Measurements from ENCODE around the gene ACAP3.
A peak's percentile ranks its signal among the peaks of the same experiment; 100 is the strongest.

The ACAP3 gene

GRCh38 chr1:1340791-1341548, 33.2 kb upstream of the ACAP3 start:
- DNase-seq (ENCODE audit: low spot score) = no peak
- no peak overlapping the region for H2BK15ac ChIP-seq (ENCODE audit: low read length)
- peak overlapping the region; percentile 78 for H3K14ac ChIP-seq (ENCODE audit: low read length)
- peak overlapping the region; percentile 22 for H4K91ac ChIP-seq (ENCODE audit: low read depth, low read length, poor library complexity)
- H3K36me3 ChIP-seq (replicated peaks in 1 of 2; ENCODE audit: control insufficient read depth in 2 of 2, insufficient read depth in 2 of 2, low read length in 2 of 2) = peaks cover 26 to 50% of the 10 kb centered on the region in 2 donors
- peaks cover 23% of the 10 kb centered on the region for H3K79me1 ChIP-seq (ENCODE audit: low read depth, low read length)
- peaks cover 0 to 9% of the 10 kb centered on the region in 2 donors for H3K9me3 ChIP-seq (replicated peaks in 1 of 2; ENCODE audit: control insufficient read depth in 2 of 2, insufficient read depth in 1 of 2, low read depth in 1 of 2, low read length in 2 of 2)
- peak overlapping the region in 1 of 2 donors; percentile 59 for H3K4me3 ChIP-seq (ENCODE audit: low read length in 2 of 2)
- H2AFZ ChIP-seq (ENCODE audit: low read length) = no peak overlapping the region
- WGBS, 2 donors (ENCODE audit: extremely low coverage in 2 of 2, insufficient read length in 2 of 2, insufficient replicate concordance in 1 of 2) = no CpG with 5 or more reads among the region's 36 CpGs
- no peak overlapping the region for H3K4ac ChIP-seq (ENCODE audit: low read length)
- no peak overlapping the region for H2BK120ac ChIP-seq (ENCODE audit: low read depth, low read length)
- no peak overlapping the region for H4K8ac ChIP-seq (ENCODE audit: low read depth, low read length)
- no peak overlapping the region for H3K27ac ChIP-seq (replicated peaks; ENCODE audit: low read length)
- peak overlapping the region; percentile 75 for H3K23ac ChIP-seq (ENCODE audit: low read depth, low read length, poor library complexity)
- peak overlapping the region; percentile 39 for H2BK5ac ChIP-seq (ENCODE audit: low read length)
- H2BK12ac ChIP-seq (ENCODE audit: low read length) = no peak overlapping the region
- H2AK5ac ChIP-seq (ENCODE audit: low read depth, low read length) = no peak overlapping the region
- peaks cover 0 to 3% of the 10 kb centered on the region in 2 donors for H3K4me1 ChIP-seq (ENCODE audit: control insufficient read depth in 2 of 2, insufficient read depth in 1 of 2, low read depth in 1 of 2, low read length in 2 of 2)
- H3K27me3 ChIP-seq (ENCODE audit: control insufficient read depth in 3 of 3, insufficient read depth in 3 of 3, low read depth in 1 of 3, low read length in 3 of 3) = no peaks in the 10 kb centered on the region
- peak overlapping the region; percentile 19 for H3K18ac ChIP-seq (ENCODE audit: low read length)
- no peak overlapping the region for H3K4me2 ChIP-seq (ENCODE audit: insufficient read depth, low read length, poor library complexity, severe bottlenecking)
- H3K9ac ChIP-seq (ENCODE audit: low read depth, low read length, poor library complexity) = peak overlapping the region; percentile 53

GRCh38 chr1:1340185-1340584, 32.5 kb upstream of the ACAP3 start:
- Histone ChIP-seq H2BK15ac (ENCODE audit: low read length) (no peak overlapping the region), H2BK120ac (ENCODE audit: low read depth, low read length) (no peak overlapping the region), H3K27me3 (ENCODE audit: control insufficient read depth in 3 of 3, insufficient read depth in 3 of 3, low read depth in 1 of 3, low read length in 3 of 3) (no peaks in the 10 kb centered on the region), H2AK5ac (ENCODE audit: low read depth, low read length) (no peak overlapping the region), H4K91ac (ENCODE audit: low read depth, low read length, poor library complexity) (peak overlapping the region; percentile 22), H2AFZ (ENCODE audit: low read length) (no peak overlapping the region), H3K14ac (ENCODE audit: low read length) (no peak overlapping the region), H3K18ac (ENCODE audit: low read length) (no peak overlapping the region), H3K4me1 (ENCODE audit: control insufficient read depth in 2 of 2, insufficient read depth in 1 of 2, low read depth in 1 of 2, low read length in 2 of 2) (peaks cover 0 to 3% of the 10 kb centered on the region in 2 donors), H3K27ac (replicated peaks; ENCODE audit: low read length) (no peak overlapping the region), H3K36me3 (replicated peaks in 1 of 2; ENCODE audit: control insufficient read depth in 2 of 2, insufficient read depth in 2 of 2, low read length in 2 of 2) (peaks cover 27 to 52% of the 10 kb centered on the region in 2 donors), H4K8ac (ENCODE audit: low read depth, low read length) (no peak overlapping the region), H3K4me2 (ENCODE audit: insufficient read depth, low read length, poor library complexity, severe bottlenecking) (no peak overlapping the region), H3K9me3 (replicated peaks in 1 of 2; ENCODE audit: control insufficient read depth in 2 of 2, insufficient read depth in 1 of 2, low read depth in 1 of 2, low read length in 2 of 2) (peaks cover 0 to 9% of the 10 kb centered on the region in 2 donors), H3K4me3 (ENCODE audit: low read length in 2 of 2) (no peak overlapping the region), H3K9ac (ENCODE audit: low read depth, low read length, poor library complexity) (peak overlapping the region; percentile 44), H2BK12ac (ENCODE audit: low read length) (no peak overlapping the region), H3K79me1 (ENCODE audit: low read depth, low read length) (peaks cover 19% of the 10 kb centered on the region), H3K4ac (ENCODE audit: low read length) (no peak overlapping the region), H2BK5ac (ENCODE audit: low read length) (no peak overlapping the region), H3K23ac (ENCODE audit: low read depth, low read length, poor library complexity) (no peak overlapping the region)
- no peak for DNase-seq (ENCODE audit: low spot score)
- WGBS, 2 donors (ENCODE audit: extremely low coverage in 2 of 2, insufficient read length in 2 of 2, insufficient replicate concordance in 1 of 2) = no CpG with 5 or more reads among the region's 23 CpGs

- Histone ChIP-seq H3K9me3 (replicated peaks in 1 of 2; ENCODE audit: control insufficient read depth in 2 of 2, insufficient read depth in 1 of 2, low read depth in 1 of 2, low read length in 2 of 2) (peaks cover 0 to 9% of the 10 kb centered on the region in 2 donors), H2AK5ac (ENCODE audit: low read depth, low read length) (no peak overlapping the region), H2BK5ac (ENCODE audit: low read length) (no peak overlapping the region), H2BK120ac (ENCODE audit: low read depth, low read length) (no peak overlapping the region), H3K9ac (ENCODE audit: low read depth, low read length, poor library complexity) (no peak overlapping the region), H3K23ac (ENCODE audit: low read depth, low read length, poor library complexity) (peak overlapping the region; percentile 73), H3K27me3 (ENCODE audit: control insufficient read depth in 3 of 3, insufficient read depth in 3 of 3, low read depth in 1 of 3, low read length in 3 of 3) (no peaks in the 10 kb centered on the region), H3K4me2 (ENCODE audit: insufficient read depth, low read length, poor library complexity, severe bottlenecking) (no peak overlapping the region), H4K8ac (ENCODE audit: low read depth, low read length) (no peak overlapping the region), H2BK12ac (ENCODE audit: low read length) (no peak overlapping the region), H3K14ac (ENCODE audit: low read length) (no peak overlapping the region), H3K4me1 (ENCODE audit: control insufficient read depth in 2 of 2, insufficient read depth in 1 of 2, low read depth in 1 of 2, low read length in 2 of 2) (peaks cover 0 to 3% of the 10 kb centered on the region in 2 donors), H3K27ac (replicated peaks; ENCODE audit: low read length) (no peak overlapping the region), H2BK15ac (ENCODE audit: low read length) (no peak overlapping the region), H3K36me3 (replicated peaks in 1 of 2; ENCODE audit: control insufficient read depth in 2 of 2, insufficient read depth in 2 of 2, low read length in 2 of 2) (peaks cover 27 to 53% of the 10 kb centered on the region in 2 donors), H3K79me1 (ENCODE audit: low read depth, low read length) (peaks cover 14% of the 10 kb centered on the region), H3K18ac (ENCODE audit: low read length) (no peak overlapping the region), H2AFZ (ENCODE audit: low read length) (no peak overlapping the region), H3K4ac (ENCODE audit: low read length) (no peak overlapping the region), H3K4me3 (ENCODE audit: low read length in 2 of 2) (no peak overlapping the region), H4K91ac (ENCODE audit: low read depth, low read length, poor library complexity) (no peak overlapping the region)
- WGBS, 2 donors (ENCODE audit: extremely low coverage in 2 of 2, insufficient read length in 2 of 2, insufficient replicate concordance in 1 of 2) = no CpG with 5 or more reads among the region's 36 CpGs
- DNase-seq (ENCODE audit: low spot score) = no peak
These were observed 30.5 kb upstream of the ACAP3 start for GRCh38 chr1:1338278-1338677.

DNA sequence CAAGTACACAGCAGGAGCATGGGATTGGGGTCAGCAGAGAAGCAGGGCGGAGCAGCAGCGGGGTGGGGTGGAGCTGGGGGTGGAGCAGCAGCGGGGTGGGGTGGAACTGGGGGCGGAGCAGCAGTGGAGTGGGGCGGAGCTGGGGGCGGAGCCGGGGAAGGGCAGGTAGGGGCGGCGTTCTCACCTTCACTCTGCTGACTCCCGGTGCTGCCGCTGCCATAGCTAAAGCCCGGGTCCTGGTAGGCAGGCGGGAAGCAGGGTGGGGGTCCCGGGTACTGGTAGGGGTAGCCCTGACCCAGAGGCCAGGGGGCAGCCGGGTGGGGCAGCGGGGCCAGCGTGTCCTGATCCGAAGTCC, 30.0 kb upstream of the ACAP3 start:
- Histone ChIP-seq H3K14ac (ENCODE audit: low read length) (no peak overlapping the region), H3K9ac (ENCODE audit: low read depth, low read length, poor library complexity) (no peak overlapping the region), H3K18ac (ENCODE audit: low read length) (no peak overlapping the region), H2BK5ac (ENCODE audit: low read length) (no peak overlapping the region), H3K27ac (replicated peaks; ENCODE audit: low read length) (no peak overlapping the region), H3K23ac (ENCODE audit: low read depth, low read length, poor library complexity) (no peak overlapping the region), H4K91ac (ENCODE audit: low read depth, low read length, poor library complexity) (no peak overlapping the region), H2AFZ (ENCODE audit: low read length) (no peak overlapping the region), H3K36me3 (replicated peaks in 1 of 2; ENCODE audit: control insufficient read depth in 2 of 2, insufficient read depth in 2 of 2, low read length in 2 of 2) (peaks cover 27 to 53% of the 10 kb centered on the region in 2 donors), H3K79me1 (ENCODE audit: low read depth, low read length) (peaks cover 14% of the 10 kb centered on the region), H3K9me3 (replicated peaks in 1 of 2; ENCODE audit: control insufficient read depth in 2 of 2, insufficient read depth in 1 of 2, low read depth in 1 of 2, low read length in 2 of 2) (peaks cover 0 to 9% of the 10 kb centered on the region in 2 donors), H3K4me2 (ENCODE audit: insufficient read depth, low read length, poor library complexity, severe bottlenecking) (no peak overlapping the region), H2BK12ac (ENCODE audit: low read length) (no peak overlapping the region), H3K4me1 (ENCODE audit: control insufficient read depth in 2 of 2, insufficient read depth in 1 of 2, low read depth in 1 of 2, low read length in 2 of 2) (peaks cover 0 to 3% of the 10 kb centered on the region in 2 donors), H3K4ac (ENCODE audit: low read length) (no peak overlapping the region), H2AK5ac (ENCODE audit: low read depth, low read length) (no peak overlapping the region), H2BK120ac (ENCODE audit: low read depth, low read length) (no peak overlapping the region), H4K8ac (ENCODE audit: low read depth, low read length) (no peak overlapping the region), H3K4me3 (ENCODE audit: low read length in 2 of 2) (no peak overlapping the region), H3K27me3 (ENCODE audit: control insufficient read depth in 3 of 3, insufficient read depth in 3 of 3, low read depth in 1 of 3, low read length in 3 of 3) (no peaks in the 10 kb centered on the region), H2BK15ac (ENCODE audit: low read length) (no peak overlapping the region)
- DNase-seq (ENCODE audit: low spot score) = no peak
- WGBS, 2 donors (ENCODE audit: extremely low coverage in 2 of 2, insufficient read length in 2 of 2, insufficient replicate concordance in 1 of 2) = no CpG with 5 or more reads among the region's 18 CpGs

All from neuronal stem cell (in vitro differentiated cells).